Kidney (tissue), 14 donors: ENCODE data around the gene PPP1R3A. TPM values are rescaled to one million over a fixed set of nuclear protein-coding genes. Genes with fewer than 3 reads are reported as not detected.

Experiments
- DNase-seq, 5 donors: peaks; one replicate each; pipeline ENCODE4 v3.0.0-alpha.2; 2013 to 2020
- FAIRE-seq: peaks from 2 replicates; lab custom pipeline; 2012; peaks lifted over from hg19 to GRCh38; lab: Jason Lieb, UNC
- H3K27ac ChIP-seq, 2 donors: one replicate each; pipeline ENCODE4 v1.7.0; 2013; ENCODE audit warnings: low read depth in 2 of 2, low read length in 2 of 2, inconsistent platforms in 1 of 2
- H3K27me3 ChIP-seq: one replicate; pipeline ENCODE4 v1.7.1; 2013; ENCODE audit warnings: low read length, inconsistent platforms; ENCODE audit not compliant: control insufficient read depth, insufficient read depth
- H3K36me3 ChIP-seq, 3 donors: one replicate each; pipeline versions ENCODE4 v1.7.0 to v1.7.1; 2013; ENCODE audit warnings: low read length in 3 of 3, control low read depth in 1 of 3, inconsistent platforms in 1 of 3; ENCODE audit not compliant: insufficient read depth in 3 of 3, control insufficient read depth in 2 of 3
- H3K4me1 ChIP-seq, 3 donors: one replicate each; pipeline versions ENCODE4 v1.7.0 to v1.7.1; 2013; ENCODE audit warnings: low read length in 3 of 3, inconsistent platforms in 1 of 3, low read depth in 1 of 3; ENCODE audit not compliant: control insufficient read depth in 2 of 3, insufficient read depth in 2 of 3
- H3K4me3 ChIP-seq, 3 donors: one replicate each; pipeline versions ENCODE4 v1.7.0 to v1.8.1; 2013; ENCODE audit warnings: low read length in 3 of 3, control low read depth in 1 of 3, inconsistent platforms in 1 of 3
- H3K9ac ChIP-seq, 3 donors: one replicate each; pipeline versions ENCODE4 v1.7.0 to v1.7.1; 2013; ENCODE audit warnings: low read length in 3 of 3, control low read depth in 1 of 3, inconsistent platforms in 1 of 3
- H3K9me3 ChIP-seq, 3 donors: one replicate each; pipeline versions ENCODE4 v1.7.0 to v1.7.1; 2013; ENCODE audit warnings: low read length in 3 of 3, control low read depth in 1 of 3, inconsistent platforms in 1 of 3; ENCODE audit not compliant: control insufficient read depth in 2 of 3, insufficient read depth in 1 of 3
- CTCF ChIP-seq: IDR thresholded peaks from 3 replicates; pipeline ENCODE4 v1.5.1; 2012; ENCODE audit warnings: mild to moderate bottlenecking, moderate library complexity, borderline replicate concordance; ENCODE audit not compliant: insufficient read depth; ENCODE audit errors: extremely low read depth
- intact Hi-C: fragments of 100-400 bp; cut with DNase I; formaldehyde crosslinking; loops from one replicate; pipeline ENCODE4 v1.11.1; 2022
- polyA plus RNA-seq: library from polyadenylated mRNA; stranded (reverse); fragments of 350-450 nt; fragmentation: Illumina TruSeq; extraction: RNeasy Lipid Tissue Mini Kit (QIAGEN cat#74804); gene quantifications from one replicate; pipeline ENCODE4 v1.2.3, GENCODE V29; 2014; ENCODE audit warnings: low read depth, low replicate concordance; ENCODE audit not compliant: insufficient read depth
- total RNA-seq: library from RNA; stranded (reverse); fragmentation: NEBNext Ultra II Directional; extraction: Animal tissue kit (Norgen Biotek cat#: 25700); gene quantifications from one replicate; pipeline ENCODE4 v1.2.1, GENCODE V29; 2021
- donor health status: control.
- donor health status: control.
- donor health status: control.
- donor health status: control.
- donor health status: control.
- donor health status: DM: yes; HTN: yes; CAD: no.
- donor health status: Normal renal cell carcinoma (clear cell type).

PPP1R3A gene
- total and polyA plus RNA-seq, 2 donors from 2014 or later: not detected

DNA sequence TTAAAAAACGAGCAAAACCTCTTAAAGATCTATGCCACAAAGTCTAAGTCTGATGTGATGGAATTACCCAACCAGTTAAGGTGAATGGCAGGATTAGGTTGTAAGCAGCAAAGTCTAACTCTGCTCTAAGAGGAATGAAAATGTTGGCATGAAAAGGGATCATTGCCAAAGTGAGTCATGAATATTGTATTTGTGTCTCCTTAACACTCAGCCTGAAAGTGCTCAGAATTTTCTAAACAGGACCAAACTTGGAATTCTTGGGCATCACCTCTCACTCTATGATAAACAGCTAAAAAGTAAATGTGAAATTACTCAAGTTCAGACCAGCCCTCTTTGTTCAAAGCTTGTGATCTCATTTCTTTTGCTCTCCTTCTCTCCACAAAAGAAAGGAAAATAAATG, 27.0 kb downstream of the PPP1R3A start:
- FAIRE-seq: no peak
- no peaks in the 10 kb centered on the region for H3K9me3 ChIP-seq
- no peaks in the 10 kb centered on the region for H3K27me3 ChIP-seq
- no peak overlapping the region for H3K9ac ChIP-seq
- intact Hi-C loops: no loop called here
- no peaks in the 10 kb centered on the region for H3K4me1 ChIP-seq
- H3K36me3 ChIP-seq: no peaks in the 10 kb centered on the region
- TF ChIP-seq CTCF: no peak
- no peak overlapping the region for H3K27ac ChIP-seq
- no peak for DNase-seq
- no peak overlapping the region for H3K4me3 ChIP-seq

DNA sequence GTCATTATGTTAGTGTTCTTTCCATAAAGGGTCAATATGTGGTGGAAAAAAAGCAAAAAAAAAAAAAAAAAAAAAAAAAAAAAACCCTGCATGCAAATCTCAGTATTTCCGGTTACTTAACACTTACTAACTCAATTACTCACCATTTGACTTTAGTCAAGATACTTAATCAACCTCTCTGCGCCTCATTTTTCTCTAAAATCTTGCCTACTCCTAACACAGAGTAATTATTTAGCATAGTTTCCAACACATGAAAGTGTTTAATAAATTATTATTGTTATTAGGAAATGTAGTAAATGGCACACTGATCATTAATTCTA, 27.8 kb downstream of the PPP1R3A start:
- TF ChIP-seq CTCF: no peak
- no peak for DNase-seq
- no peak overlapping the region for H3K4me3 ChIP-seq
- H3K9me3 ChIP-seq: no peaks in the 10 kb centered on the region
- no peaks in the 10 kb centered on the region for H3K27me3 ChIP-seq
- no peak overlapping the region for H3K9ac ChIP-seq
- intact Hi-C loops: no loop called here
- no peak overlapping the region for H3K27ac ChIP-seq
- H3K4me1 ChIP-seq: no peaks in the 10 kb centered on the region
- FAIRE-seq: no peak
- H3K36me3 ChIP-seq: no peaks in the 10 kb centered on the region

- H3K4me3 ChIP-seq: no peak overlapping the region
- no peak overlapping the region for H3K27ac ChIP-seq
- TF ChIP-seq CTCF: no peak
- no peak overlapping the region for H3K9ac ChIP-seq
- H3K4me1 ChIP-seq: no peaks in the 10 kb centered on the region
- intact Hi-C loops: no loop called here
- FAIRE-seq: no peak
- no peaks in the 10 kb centered on the region for H3K27me3 ChIP-seq
- DNase-seq: no peak
- H3K9me3 ChIP-seq: no peaks in the 10 kb centered on the region
- no peaks in the 10 kb centered on the region for H3K36me3 ChIP-seq
Observed at GRCh38 chr7:113890331-113891030, 28.3 kb downstream of the PPP1R3A start.

- FAIRE-seq (no peak), DNase-seq (no peak)
- H3K4me3 ChIP-seq: no peak overlapping the region
- no peaks in the 10 kb centered on the region for H3K4me1 ChIP-seq
- H3K9me3 ChIP-seq: no peaks in the 10 kb centered on the region
- H3K27me3 ChIP-seq: no peaks in the 10 kb centered on the region
- H3K36me3 ChIP-seq: no peaks in the 10 kb centered on the region
- H3K9ac ChIP-seq: no peak overlapping the region
- intact Hi-C loops: no loop called here
- TF ChIP-seq CTCF: no peak
- no peak overlapping the region for H3K27ac ChIP-seq
Observed at GRCh38 chr7:113883096-113883495, 35.7 kb downstream of the PPP1R3A start.
